ENCODE results near the gene RALGAPA1.
"Not testable (repeated sequence)": the region's sequence is repeated elsewhere in the genome, so short reads cannot be mapped to it uniquely, and the experiment has no call there.

Gene RALGAPA1

DNA sequence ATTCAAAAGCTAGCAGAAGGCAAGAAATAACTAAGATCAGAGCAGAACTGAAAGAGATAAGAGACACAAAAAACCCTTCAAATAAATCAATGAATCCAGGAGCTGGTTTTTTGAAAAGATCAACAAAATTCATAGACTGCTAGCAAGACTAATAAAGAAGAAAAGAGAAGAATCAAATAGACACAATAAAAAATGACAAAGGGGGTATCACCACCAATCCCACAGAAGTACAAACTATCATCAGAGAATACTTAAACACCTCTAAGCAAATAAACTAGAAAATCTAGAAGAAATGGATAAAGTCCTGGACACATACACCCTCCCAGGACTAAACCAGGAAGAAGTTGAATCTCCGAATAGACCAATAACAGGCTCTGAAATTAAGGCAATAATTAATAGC, 189.6 kb downstream of the RALGAPA1 start:
- not testable (repeated sequence) for DNase-seq

DNA sequence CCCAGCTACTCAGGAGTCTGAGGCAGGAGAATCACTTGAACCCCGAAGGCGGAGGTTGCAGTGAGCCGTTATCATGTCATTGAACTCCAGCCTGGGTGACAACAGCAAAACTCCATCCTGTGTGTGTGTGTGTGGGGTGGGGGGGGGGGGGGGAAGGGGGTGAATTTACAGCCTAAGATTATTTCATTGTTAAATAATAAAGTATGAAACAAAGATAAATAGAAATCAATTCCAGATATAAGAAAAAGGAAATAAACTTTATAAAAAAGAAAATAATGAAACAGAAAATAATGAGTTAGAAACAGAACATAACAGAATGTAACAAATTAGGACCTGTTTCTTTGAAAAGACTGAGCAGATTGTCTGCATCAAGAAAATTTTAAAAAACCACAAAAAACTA, 191.6 kb downstream of the RALGAPA1 start:
- no peak for DNase-seq

DNA sequence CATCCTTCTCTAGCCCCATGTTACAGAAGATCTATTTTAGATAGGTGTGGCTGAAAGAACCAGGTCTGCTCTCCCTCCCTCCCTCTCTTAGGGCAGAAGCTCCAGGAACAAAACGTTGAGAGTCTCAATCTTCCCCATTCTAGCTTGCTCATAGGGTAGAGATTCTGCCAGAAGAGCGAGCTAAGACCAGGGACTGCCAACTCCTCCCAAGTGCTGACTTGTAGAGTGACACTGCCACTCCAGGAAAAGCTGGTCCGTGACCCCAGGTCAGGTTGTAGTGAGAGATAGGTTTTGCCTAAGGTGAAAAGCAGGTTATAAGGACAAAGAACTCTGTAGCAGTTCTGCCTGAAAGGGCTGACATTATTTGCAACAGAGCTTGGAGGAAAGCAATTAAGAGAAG, 201.7 kb downstream of the RALGAPA1 start:
- no peak for DNase-seq

DNA sequence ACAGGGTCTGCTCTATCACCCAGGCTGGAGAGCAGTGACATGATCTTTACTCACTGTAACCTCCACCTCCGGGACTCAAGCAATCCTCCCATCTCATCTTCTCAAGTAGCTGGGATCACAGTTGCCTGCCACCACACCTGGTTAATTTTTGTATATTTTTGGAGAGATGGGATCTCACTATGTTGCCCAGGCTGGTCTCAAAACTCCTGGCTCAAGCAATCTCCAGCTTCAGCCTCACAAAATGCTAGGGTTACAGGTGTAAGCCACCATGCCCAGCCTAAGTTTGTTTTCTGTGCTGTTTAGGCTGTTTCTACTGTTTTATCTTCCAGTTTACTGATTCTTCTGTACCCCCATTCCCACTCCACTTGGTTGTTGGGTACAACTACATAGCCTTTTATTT, 208.8 kb downstream of the RALGAPA1 start:
- DNase-seq: no peak

DNA sequence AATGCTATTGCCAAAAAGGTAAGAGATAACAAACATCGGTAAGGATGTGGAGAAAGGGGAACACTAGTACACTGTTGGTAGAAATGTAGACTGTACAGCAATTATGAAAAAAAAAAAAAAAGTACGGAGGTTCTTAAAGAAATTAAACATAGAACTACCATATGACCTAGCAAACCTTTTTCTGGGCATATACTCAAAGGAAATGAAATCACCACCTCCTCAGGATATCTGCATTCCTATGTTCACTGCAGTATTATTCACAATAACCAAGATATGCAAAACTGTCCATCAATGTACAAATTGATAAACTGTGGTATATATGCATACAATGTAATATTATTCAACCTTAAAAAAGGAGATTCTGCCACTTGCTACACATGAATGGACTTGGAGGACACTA, 214.5 kb downstream of the RALGAPA1 start:
- no peak for DNase-seq

DNA sequence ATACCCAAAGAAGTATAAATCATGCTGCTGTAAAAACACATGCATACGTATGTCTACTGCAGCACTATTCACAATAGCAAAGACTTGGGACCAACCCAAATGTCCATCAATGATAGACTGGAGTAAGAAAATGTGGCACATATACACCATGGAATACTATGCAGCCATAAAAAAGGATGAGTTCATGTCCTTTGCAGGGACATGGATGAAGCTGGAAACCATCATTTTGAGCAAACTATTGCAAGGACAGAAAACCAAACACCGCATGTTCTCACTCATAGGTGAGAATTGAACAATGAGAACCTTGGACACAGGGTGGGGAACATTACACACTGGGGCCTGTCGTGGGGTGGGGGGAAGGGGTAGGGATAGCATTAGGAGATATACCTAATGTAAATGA, 221.7 kb downstream of the RALGAPA1 start:
- DNase-seq: not testable (repeated sequence)

DNA sequence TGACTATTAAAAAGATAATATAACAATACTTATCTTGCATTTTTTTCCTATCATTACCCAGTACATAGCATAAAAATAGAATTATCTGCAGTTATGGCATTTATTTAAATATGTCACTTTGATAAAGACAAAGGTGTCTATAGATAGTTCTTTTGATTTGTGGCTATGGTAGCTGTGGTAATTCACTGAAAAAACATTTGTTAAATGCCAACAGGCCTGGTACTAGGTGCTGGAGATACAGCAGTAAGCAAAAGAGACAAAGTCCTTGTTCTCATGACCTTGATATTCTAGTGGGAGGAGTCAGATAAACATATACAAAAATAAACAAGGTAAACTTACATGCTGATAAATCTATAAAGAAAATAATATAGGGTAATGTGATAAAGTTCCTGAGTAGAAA, 230.5 kb downstream of the RALGAPA1 start:
- DNase-seq: no peak

DNA sequence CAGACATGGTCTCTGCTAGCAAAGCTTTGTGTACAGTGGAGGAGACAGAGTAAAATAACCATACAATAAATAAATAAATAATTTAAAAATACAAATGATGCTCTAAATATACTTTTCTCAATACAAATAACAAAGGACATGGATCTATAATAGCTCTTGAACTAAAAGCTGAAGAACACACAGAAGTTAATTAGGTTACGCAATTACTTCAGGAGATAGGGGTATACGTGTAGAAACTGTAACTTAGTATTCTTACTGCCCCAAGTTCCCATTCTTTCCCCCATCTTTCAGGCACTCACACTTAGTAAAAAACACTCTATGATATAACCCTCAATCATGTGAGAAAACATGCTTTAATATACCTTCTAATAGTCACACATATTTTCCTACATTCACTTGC, 231.0 kb downstream of the RALGAPA1 start:
- no peak for DNase-seq

DNA sequence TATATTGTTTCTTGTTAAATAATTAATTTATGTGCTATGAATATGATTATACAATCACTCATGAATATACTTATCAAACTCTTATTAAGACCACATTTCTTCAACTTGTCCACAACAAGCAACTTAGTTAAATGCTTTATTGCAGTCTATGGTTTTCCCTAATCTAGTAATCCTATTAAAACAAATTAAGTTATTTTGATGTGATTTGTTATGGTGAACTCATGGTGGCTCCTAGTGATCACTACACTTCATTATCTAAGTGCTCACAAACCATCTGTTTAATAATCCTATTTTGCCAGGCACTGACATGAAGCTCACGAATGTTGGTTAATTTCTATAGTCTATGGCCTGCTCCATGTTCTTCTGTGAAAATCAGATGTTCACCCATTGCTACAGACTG, 232.2 kb downstream of the RALGAPA1 start:
- no peak for DNase-seq

DNA sequence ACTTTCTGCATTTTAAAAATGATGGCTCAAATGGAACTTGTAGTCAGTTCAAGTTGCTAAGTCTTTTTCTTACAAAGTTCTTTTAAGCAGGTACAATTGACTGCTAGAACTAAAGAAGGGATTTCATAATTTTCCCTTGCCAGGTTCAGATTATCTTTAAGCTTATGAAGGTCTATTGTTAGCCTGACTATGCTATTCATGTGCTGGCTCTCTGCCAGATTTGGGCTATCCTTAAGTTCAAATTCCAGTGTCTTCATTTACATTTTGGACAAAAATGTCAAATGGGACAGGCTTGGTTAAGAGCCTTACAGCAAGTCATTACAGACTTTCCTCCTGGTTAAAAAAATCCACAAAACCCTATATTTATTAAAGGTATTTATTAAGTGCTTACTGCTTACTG, 232.8 kb downstream of the RALGAPA1 start:
- no peak for DNase-seq

DNA sequence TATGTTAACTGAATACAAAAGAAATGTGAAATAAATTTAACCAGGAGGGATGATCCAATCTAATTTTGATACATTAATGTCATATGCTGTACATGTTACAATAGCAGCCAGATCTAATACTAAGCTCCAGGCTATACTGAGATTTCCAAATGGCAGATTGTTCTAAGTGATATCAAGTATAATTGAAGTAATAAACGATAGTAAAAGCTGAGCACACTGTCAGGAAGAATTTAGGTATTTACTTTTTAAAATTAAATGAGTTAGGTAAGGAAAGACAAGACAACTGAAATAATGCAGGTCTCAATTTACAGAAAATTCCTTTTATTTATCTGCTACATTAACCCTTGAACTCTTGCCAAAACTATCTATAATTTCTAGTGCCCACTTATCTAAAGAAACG, 235.2 kb downstream of the RALGAPA1 start:
- DNase-seq: no peak

DNA sequence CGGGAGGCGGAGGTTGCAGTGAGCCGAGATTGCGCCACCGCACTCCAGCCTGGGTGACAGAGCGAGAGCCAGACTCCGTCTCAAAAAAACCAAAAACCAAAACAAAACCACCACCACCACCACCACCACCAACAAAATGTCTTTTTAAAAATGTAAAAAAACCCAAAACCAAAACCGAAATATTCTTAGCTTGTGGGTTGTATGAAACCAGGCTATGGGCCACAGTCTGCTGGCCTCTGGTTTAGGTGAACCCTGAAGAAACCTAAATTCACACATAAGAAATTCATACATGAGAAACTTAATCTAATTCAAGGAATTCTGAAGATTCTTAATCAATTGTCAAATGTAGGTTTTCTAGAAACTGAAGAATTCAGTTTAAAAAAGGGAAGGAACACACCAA, 237.5 kb downstream of the RALGAPA1 start:
- no peak for DNase-seq

DNA sequence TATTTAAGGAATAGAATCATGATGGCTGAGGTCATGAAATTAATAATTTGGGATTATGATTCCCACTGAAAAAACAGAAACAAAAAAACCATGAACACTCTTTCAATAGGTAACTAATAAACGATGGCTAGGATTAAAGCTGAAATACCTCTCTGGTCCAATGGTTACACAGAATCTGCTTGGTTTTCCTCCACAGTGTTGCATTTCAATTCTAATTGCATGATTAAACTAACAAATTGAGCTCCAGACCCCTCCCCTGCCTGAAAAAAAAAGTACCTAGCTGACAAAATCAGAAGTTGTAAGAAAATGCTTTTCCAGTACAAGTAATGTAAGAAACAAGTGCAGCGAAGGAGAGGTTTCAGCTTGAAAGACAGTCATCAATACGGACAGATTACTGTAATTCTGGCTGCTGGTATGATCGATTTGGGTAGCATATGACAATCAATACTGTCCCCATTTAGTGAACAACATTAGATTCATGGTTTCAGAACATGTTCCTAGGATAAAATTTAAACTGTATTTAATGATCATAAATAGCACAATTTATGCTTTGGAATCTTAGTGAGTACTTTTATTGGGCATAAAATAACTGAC, 243.1 kb downstream of the RALGAPA1 start:
- no peak for DNase-seq

DNA sequence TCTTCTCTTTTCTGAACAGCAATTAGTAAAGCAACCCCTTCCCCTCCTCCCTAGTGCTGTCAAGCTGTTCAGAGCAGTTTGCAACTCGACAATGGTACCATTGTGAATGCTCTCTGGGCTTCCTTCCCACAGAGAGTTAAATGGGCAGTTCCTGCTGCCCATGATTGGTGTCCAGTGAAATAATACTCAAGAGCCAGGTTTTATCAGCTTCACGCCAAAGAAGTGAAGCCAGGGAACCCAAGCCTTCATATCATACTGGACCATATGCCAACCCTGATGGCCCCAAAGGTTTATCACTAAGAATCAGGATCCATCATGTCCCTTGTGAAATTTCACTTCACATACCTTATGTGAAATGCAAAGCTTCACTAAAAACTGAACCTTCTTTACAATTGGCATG, 250.4 kb downstream of the RALGAPA1 start:
- DNase-seq: no peak

DNA sequence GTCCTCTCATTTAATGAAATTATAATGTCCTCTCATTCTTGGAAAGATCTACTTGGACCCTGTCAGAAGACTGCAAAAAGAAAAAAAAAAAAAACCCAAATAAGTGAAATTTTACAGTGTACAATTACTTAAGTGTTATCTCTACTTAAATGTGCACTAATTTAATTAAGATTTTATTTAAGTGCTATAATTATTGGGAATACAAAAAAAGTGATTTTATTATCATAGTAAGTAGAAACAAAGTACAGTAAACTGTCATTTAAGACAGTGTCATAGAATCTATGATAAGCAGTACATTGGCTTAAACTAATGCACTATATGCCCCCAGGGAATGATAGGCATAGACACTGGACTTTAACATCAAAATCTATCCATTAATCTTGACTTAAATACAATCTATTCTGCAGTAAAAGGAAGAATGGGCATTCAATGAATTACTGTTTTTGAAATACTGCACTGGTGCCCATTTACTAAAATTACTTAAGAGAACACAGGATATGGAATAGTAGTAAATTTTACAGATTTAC, 251.8 kb downstream of the RALGAPA1 start:
- no peak for DNase-seq

DNA sequence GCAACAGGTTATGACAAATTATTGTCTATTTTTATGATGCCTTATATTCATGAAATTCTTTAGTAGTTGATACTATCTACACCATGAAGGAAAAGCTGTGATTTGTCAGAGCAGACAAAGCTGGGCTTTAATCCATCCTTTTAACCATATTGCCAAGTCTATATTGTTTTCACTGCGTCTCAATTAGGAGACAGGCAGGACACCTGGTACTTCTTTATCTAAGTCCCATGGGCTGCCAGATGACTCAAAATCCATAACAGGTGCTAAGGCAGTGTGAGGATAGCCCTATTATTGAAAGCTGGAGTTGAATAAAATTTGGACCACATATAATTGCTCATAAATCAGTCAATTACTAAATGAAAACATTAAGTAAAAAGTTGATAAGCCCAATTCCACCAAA, 252.5 kb downstream of the RALGAPA1 start:
- DNase-seq: no peak

DNA sequence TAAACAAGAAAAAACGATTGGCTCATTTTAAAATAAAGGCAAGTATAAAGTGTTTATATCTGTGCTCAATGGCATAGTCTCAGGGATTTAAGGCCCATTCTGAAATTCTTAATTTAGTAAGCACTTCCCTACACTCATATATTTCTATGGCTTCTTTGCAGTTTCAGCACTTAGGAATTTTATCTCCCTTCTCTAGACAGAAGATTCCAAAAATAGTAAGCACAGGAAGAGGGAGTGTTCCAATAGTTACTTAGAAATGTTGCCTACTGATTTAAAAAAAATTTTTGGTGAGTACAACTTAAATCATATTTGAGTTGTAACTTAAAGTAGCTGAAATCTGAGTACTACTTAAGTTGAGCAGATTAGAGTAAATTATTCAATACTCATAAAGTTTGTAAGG, 255.3 kb downstream of the RALGAPA1 start:
- no peak for DNase-seq

DNA sequence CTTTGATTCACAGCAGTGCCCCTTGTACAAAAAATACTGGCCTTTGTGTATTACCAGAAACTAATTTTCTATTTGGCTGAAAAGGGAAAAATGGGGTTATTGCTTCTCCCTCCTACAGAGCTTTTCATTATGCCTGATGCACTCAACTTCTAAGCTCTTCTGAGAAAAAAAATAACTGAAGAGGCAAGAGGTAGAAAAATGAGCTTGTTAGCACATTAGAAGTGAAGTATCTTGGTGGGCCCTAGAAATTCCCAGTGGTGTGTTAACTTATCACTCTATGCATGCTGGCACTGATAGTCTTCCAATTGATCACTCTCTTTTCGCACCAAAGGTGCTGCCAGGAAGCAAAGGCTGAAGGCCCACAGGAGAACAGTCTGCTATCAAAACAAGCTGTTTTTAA, 258.0 kb downstream of the RALGAPA1 start:
- DNase-seq: no peak

DNA sequence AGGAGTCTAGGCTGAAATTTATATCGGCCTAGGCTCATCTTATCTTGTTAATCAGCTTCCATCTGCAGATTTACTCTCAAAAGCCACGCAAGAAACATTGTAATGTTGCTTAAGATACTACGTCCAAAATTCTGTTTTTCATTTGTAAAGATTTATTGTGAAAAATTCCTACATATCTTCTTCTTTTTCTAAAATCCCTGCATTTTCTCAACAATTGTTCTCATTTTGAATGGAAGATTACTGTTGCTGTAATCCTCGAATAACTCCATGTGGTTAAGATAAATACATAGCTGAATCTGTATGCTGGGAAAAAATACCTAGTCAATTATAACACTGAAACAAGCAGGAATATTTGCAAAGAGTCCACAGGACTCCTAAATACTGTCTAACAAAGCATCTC, 259.5 kb downstream of the RALGAPA1 start:
- no peak for DNase-seq

DNA sequence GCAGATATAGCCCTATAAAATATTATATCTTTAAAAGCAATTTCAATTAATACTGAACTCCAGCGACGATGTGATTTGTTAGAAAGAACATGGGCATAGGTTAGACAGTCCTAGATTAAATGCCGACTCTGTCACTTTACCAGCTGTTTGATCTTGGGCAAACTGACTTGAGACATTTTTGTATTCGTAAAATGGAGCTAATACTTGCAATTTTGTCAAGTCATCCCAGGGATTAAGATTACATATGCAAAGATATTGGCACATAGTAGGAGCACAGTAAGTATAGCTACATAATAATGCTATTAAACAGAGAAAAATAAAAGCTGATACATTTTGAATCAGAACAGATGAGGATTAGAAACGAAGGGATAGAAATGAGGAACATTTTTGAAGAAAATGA, 266.1 kb downstream of the RALGAPA1 start:
- no peak for DNase-seq

DNA sequence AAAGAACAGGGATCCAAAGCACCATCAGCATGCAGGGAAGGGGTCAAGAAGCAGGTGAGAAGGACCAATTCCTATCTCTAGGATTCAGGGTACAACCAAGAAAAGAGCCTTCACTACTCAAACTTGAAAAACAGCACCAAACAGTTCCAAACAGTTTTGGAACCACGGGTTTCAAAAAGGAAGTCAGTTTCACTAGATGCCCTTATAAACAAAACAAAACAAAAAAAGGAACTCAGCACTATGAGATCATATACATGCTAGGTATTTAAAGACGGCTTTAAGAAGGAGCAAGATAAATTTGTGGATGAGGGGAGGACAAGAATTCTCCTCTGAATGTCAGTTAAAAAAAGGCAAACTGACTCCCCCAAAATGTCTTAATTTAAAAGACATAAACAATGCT, 269.1 kb downstream of the RALGAPA1 start:
- DNase-seq: peak; percentile 51

DNA sequence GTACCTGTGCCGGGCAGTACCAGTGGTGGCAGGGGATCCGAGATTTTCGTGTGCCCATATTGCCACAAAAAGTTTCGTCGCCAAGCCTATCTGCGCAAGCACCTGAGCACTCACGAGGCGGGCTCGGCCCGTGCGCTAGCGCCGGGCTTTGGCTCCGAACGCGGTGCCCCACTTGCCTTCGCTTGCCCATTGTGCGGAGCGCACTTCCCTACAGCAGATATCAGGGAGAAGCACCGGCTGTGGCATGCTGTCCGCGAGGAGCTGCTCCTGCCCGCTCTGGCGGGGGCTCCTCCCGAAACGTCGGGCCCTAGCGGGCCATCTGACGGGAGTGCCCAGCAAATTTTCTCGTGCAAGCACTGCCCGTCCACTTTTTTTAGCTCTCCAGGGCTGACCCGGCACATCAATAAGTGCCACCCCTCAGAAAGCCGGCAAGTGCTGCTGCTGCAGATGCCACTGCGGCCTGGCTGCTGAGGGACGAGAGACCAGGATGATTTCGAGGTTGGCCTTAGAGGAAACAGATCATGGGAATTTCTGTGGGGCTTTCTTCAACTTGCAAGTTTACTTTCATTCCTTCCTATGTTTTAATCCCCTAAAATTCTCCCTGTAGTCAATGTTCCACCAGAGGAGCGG, 273.5 kb downstream of the RALGAPA1 start:
- DNase-seq: no peak

DNA sequence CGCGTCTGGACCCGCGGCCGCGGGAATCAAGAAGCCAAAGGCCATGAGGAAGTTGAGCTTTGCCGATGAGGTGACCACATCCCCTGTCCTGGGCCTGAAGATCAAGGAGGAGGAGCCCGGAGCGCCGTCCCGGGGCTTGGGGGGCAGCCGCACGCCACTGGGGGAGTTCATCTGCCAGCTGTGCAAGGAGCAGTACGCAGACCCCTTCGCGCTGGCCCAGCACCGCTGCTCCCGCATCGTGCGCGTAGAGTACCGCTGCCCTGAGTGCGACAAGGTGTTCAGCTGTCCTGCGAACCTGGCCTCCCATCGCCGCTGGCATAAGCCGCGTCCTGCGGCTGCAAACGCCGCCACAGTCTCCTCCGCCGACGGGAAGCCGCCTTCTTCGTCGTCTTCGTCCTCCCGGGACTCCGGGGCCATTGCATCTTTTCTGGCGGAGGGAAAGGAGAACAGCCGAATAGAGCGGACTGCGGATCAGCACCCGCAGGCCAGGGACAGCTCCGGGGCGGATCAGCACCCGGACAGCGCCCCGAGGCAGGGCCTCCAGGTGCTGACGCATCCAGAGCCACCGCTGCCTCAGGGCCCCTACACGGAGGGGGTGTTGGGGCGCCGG, 274.1 kb downstream of the RALGAPA1 start:
- peak; percentile 57 for DNase-seq

DNA sequence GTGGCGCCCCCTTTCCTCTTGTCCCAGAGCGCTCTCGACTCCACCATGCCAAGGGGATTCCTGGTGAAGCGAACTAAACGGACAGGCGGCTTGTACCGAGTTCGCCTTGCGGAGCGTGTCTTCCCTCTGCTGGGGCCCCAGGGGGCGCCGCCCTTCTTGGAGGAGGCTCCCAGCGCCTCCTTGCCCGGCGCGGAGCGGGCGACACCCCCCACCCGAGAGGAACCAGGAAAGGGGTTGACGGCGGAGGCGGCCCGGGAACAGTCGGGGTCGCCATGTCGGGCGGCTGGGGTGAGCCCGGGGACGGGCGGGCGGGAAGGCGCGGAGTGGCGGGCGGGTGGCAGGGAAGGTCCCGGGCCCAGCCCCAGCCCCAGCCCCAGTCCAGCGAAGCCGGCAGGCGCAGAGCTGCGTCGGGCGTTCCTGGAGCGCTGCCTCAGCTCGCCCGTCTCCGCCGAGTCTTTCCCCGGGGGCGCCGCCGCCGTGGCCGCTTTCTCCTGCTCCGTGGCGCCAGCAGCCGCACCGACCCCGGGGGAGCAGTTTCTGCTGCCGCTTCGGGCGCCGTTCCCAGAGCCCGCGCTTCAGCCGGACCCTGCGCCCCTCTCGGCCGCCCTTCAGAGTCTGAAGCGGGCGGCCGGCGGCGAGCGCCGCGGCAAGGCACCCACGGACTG, 274.8 kb downstream of the RALGAPA1 start:
- DNase-seq: peak; percentile 22

Data from MV-4-11 (cell line).